Right lobe of liver (tissue), 4 donors: ENCODE results near the gene MTA1.

Experiments
- POLR2A ChIP-seq: fragments of 450-650 bp; IDR thresholded peaks from one replicate; pipeline ENCODE4 v1.6.1; 2017; ENCODE audit warnings: antibody characterized with exemption, mild to moderate bottlenecking
- TF ChIP-seq, protein P1 (sequence below), 4 donors: fragments of 200-600 bp in 3 of 4; fragments of 450-650 bp in 1 of 4; IDR thresholded peaks; one replicate each; pipeline versions ENCODE4 v1.5.1 to v1.8.0; 2016 to 2022; ENCODE audit warnings: antibody characterized with exemption in 4 of 4, mild to moderate bottlenecking in 2 of 4
- donor health status: DM: no; HTN: no; CAD: no.
- donor health status: DM: no; HTN: no; CAD: no.
- donor health status: DM: no; HTN: yes; CAD: no.

DNA sequence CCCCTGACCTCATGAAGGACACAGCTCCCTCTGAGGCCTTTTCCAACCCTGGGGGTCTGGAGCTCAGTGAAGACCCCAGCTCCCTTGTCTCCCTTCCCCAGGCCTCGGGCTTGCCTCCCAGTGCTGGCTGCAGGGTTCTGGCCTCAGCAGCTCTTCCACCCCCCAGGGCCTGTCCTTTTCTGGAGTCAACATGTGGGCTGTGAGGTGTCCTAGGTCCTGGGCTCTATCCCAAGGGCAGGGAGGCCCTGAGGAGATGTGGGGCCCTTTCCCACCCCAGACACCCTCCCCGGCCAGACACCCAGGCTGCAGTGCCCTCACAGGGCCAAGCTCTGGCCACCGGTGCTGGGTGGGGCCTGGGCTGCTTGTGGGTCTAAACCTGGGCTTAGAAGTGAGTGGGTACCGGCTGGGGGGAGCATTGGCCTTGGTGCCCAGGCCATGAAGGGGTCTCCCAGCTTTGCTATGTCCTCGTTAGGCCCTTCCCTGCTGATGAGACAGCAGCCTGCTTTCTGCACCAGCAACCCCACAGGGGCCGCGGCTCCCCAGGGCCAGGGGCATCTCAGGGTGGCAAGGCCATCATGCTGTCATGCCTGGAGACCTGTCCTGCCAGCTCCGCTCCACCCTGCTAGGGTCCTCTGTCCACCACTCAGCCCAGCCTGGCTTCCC, 52.3 kb downstream of the MTA1 start:
- TF ChIP-seq, protein P1, sequence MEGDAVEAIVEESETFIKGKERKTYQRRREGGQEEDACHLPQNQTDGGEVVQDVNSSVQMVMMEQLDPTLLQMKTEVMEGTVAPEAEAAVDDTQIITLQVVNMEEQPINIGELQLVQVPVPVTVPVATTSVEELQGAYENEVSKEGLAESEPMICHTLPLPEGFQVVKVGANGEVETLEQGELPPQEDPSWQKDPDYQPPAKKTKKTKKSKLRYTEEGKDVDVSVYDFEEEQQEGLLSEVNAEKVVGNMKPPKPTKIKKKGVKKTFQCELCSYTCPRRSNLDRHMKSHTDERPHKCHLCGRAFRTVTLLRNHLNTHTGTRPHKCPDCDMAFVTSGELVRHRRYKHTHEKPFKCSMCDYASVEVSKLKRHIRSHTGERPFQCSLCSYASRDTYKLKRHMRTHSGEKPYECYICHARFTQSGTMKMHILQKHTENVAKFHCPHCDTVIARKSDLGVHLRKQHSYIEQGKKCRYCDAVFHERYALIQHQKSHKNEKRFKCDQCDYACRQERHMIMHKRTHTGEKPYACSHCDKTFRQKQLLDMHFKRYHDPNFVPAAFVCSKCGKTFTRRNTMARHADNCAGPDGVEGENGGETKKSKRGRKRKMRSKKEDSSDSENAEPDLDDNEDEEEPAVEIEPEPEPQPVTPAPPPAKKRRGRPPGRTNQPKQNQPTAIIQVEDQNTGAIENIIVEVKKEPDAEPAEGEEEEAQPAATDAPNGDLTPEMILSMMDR (IDR thresholded peaks at IDR 0.05): no peak
- no peak for TF ChIP-seq POLR2A
